NCI-H524 (cell line): Measurements from ENCODE around the gene SLC1A3.
"Not testable (repeated sequence)": the region's sequence is repeated elsewhere in the genome, so short reads cannot be mapped to it uniquely, and the experiment has no call there.

Experiments
- DNase-seq, 2 experiments: peaks; one replicate each; lab custom pipeline; 2025; lab: John Stamatoyannopoulos, UW

The SLC1A3 gene

GRCh38 chr5:36606428-36607113 lies at the start of gene SLC1A3:
Gene SLC1A3 (plus strand): TSS chr5:36606606. CDS start chr5:36608424, 1,818 bp downstream.
- DNase-seq = peak; percentile 59 to 78

- no peak for DNase-seq
These were observed 47.8 kb upstream of the SLC1A3 start for GRCh38 chr5:36558641-36559040.

- DNase-seq = no peak
These were observed 44.8 kb upstream of the SLC1A3 start for GRCh38 chr5:36561601-36562000.

- DNase-seq = no peak
These were observed 36.9 kb upstream of the SLC1A3 start for GRCh38 chr5:36569491-36569890.

- no peak for DNase-seq
These were observed 35.9 kb upstream of the SLC1A3 start for GRCh38 chr5:36570301-36571095.

- no peak for DNase-seq
These were observed 34.9 kb upstream of the SLC1A3 start for GRCh38 chr5:36571401-36572042.

- DNase-seq = no peak
These were observed 33.0 kb upstream of the SLC1A3 start for GRCh38 chr5:36573438-36573837.

- DNase-seq = no peak
These were observed 31.0 kb upstream of the SLC1A3 start for GRCh38 chr5:36575361-36575781.

- no peak for DNase-seq
These were observed 29.7 kb upstream of the SLC1A3 start for GRCh38 chr5:36576721-36577120.

- DNase-seq = not testable (repeated sequence)
These were observed 26.5 kb upstream of the SLC1A3 start for GRCh38 chr5:36579858-36580257.

GRCh38 chr5:36581070-36581469 lies 25.3 kb upstream of the SLC1A3 start:
- DNase-seq = no peak

GRCh38 chr5:36584009-36584875 lies 22.2 kb upstream of the SLC1A3 start:
- DNase-seq = no peak

- DNase-seq = no peak
These were observed 20.7 kb upstream of the SLC1A3 start for GRCh38 chr5:36585701-36586100.

GRCh38 chr5:36587354-36587753 lies 19.1 kb upstream of the SLC1A3 start:
- no peak for DNase-seq

- not testable (repeated sequence) for DNase-seq
These were observed 16.7 kb upstream of the SLC1A3 start for GRCh38 chr5:36589735-36590134.

- no peak for DNase-seq
These were observed 15.7 kb upstream of the SLC1A3 start for GRCh38 chr5:36590513-36591286.

GRCh38 chr5:36593867-36594266 lies 12.5 kb upstream of the SLC1A3 start:
- no peak for DNase-seq

GRCh38 chr5:36596247-36596646 lies 10.2 kb upstream of the SLC1A3 start:
- DNase-seq = no peak

GRCh38 chr5:36596756-36597155 lies 9.7 kb upstream of the SLC1A3 start:
- no peak for DNase-seq

- DNase-seq = no peak
These were observed 8.4 kb upstream of the SLC1A3 start for GRCh38 chr5:36598045-36598444.
